B cell (primary cell): ENCODE data around the gene HTR1B.

ENCODE experiments used
- EZH2 ChIP-seq: IDR thresholded peaks from 2 replicates; pipeline ENCODE4 v1.6.1; 2012; ENCODE audit warnings: borderline replicate concordance, low read depth, mild to moderate bottlenecking, moderate library complexity, low read length; ENCODE audit not compliant: insufficient read depth, poor library complexity, severe bottlenecking
- TF ChIP-seq, protein P1 (sequence below): fragments of 200-600 bp; IDR thresholded peaks from one replicate; pipeline ENCODE4 v1.8.0; 2022; ENCODE audit warnings: antibody characterized with exemption, mild to moderate bottlenecking

DNA sequence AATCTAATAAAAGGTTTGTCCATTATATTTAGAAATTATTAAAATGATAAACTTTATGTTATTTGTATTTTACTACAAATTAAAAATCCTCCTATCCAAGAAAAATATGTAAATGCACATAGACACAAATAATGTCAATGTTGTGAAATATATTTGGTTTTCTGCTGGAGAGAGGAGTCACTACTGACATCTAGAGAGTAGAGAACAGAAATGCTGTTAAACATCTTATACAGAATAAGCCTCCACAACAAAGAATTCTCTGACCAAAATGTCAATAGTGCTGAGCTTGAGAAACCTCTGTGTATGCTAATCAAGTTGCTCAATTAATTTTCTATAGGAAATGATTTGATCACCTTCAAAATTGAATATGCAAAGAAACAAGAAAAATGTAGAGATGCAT, 12.4 kb downstream of the HTR1B start:
- TF ChIP-seq, protein P1, sequence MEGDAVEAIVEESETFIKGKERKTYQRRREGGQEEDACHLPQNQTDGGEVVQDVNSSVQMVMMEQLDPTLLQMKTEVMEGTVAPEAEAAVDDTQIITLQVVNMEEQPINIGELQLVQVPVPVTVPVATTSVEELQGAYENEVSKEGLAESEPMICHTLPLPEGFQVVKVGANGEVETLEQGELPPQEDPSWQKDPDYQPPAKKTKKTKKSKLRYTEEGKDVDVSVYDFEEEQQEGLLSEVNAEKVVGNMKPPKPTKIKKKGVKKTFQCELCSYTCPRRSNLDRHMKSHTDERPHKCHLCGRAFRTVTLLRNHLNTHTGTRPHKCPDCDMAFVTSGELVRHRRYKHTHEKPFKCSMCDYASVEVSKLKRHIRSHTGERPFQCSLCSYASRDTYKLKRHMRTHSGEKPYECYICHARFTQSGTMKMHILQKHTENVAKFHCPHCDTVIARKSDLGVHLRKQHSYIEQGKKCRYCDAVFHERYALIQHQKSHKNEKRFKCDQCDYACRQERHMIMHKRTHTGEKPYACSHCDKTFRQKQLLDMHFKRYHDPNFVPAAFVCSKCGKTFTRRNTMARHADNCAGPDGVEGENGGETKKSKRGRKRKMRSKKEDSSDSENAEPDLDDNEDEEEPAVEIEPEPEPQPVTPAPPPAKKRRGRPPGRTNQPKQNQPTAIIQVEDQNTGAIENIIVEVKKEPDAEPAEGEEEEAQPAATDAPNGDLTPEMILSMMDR: no peak
- TF ChIP-seq EZH2: no peak
